NT2/D1 (cell line): ENCODE data around the gene LSAMP.

Experiments used
- SUZ12 ChIP-seq: IDR thresholded peaks from 2 replicates; pipeline ENCODE4 v1.6.1; 2011; ENCODE audit not compliant: insufficient read length, insufficient read depth; ENCODE audit errors: extremely low read depth
- YY1 ChIP-seq: IDR thresholded peaks from 2 replicates; pipeline ENCODE4 v1.6.1; 2011; ENCODE audit not compliant: insufficient read length, insufficient read depth
- ZNF274 ChIP-seq: IDR thresholded peaks from 2 replicates; pipeline ENCODE4 v1.6.1; 2011; ENCODE audit warnings: mild to moderate bottlenecking, low read depth, low read length

GRCh38 chr3:115853104-115853503 lies 592.2 kb downstream of the LSAMP start:
- TF ChIP-seq ZNF274 (no peak), SUZ12 (no peak), YY1 (no peak)
